GM21717 (cell line): ENCODE measurements around the gene MED12L.

Experiments used
- ATAC-seq: cut with Tn5 transposase; IDR thresholded peaks from one replicate; pipeline ENCODE4 v1.9.1; 2021; ENCODE audit warnings: mild to moderate bottlenecking, moderate library complexity; ENCODE audit not compliant: unreplicated experiment

The MED12L gene

DNA sequence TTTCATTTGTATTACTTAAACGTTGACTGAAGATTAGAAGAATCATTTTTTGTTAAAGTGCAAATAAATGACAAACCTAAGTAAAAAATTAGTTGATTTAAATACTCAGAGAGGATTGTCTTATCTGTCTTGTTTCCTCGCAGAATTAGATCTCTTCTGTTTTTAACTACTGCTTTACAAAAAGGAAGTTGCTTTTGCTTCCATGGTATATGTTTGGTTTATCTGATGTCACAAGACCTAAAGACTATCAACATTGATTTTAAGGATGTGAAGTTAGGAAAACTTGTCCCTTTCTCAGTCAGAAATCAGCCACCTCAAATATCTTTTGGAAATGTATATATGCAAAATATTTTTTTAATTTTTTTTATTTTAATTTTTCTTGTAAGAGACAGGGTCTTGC lies 88.9 kb downstream of the MED12L start:
- ATAC-seq, result no peak

- ATAC-seq, result no peak
Measured at GRCh38 chr3:151175952-151176351, 90.5 kb downstream of the MED12L start.

GRCh38 chr3:151178208-151178845 lies 92.9 kb downstream of the MED12L start:
- no peak for ATAC-seq

GRCh38 chr3:151182349-151183079 lies 97.0 kb downstream of the MED12L start:
- no peak for ATAC-seq

DNA sequence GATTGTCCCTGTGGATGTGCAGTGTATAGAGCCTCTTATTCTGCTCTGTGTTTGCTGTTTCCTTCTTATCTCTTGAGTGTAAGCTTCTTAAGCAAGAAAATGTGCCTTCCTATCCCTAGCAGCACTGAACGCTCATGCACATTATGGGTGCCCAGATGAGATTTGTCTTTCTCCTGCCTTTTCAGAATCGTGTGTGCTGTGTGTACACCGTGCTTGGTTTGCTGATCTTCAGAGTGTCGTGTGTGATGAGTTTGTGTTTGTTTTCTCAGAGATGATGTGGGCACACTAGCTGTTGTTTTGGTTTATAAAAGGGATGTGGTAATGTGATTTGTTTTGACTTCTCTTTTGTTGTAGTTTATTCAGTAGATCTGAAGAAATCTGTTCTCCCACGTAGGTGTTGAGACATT lies 97.8 kb downstream of the MED12L start:
- no peak for ATAC-seq

DNA sequence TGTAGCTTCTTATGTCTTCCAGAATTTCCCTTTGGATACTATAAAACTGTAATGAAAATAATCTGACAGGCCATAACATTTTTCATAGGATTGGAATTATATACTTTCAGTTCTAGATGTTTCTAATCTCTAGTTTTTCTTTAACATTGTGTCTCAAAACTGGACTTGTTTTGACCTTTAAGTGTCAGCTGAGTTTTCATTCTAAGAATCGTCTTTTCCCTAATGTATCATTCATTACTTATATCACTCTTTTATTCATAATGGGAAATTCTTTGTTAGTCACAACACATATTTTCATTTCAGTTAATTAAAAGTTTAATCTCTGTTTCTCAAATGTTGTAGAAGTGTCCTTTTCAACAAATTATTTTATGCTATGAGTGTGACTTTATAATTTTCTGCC lies 105.6 kb downstream of the MED12L start:
- no peak for ATAC-seq

GRCh38 chr3:151192545-151192944 lies 107.1 kb downstream of the MED12L start:
- no peak for ATAC-seq

GRCh38 chr3:151195826-151196225 lies 110.4 kb downstream of the MED12L start:
- ATAC-seq, result no peak

GRCh38 chr3:151196434-151196833 lies 111.0 kb downstream of the MED12L start:
- no peak for ATAC-seq

GRCh38 chr3:151197228-151197627 lies 111.8 kb downstream of the MED12L start:
- ATAC-seq, result no peak

- ATAC-seq, result no peak
Measured at GRCh38 chr3:151197981-151198767, 112.7 kb downstream of the MED12L start.

GRCh38 chr3:151198849-151199248 lies 113.4 kb downstream of the MED12L start:
- ATAC-seq, result no peak

DNA sequence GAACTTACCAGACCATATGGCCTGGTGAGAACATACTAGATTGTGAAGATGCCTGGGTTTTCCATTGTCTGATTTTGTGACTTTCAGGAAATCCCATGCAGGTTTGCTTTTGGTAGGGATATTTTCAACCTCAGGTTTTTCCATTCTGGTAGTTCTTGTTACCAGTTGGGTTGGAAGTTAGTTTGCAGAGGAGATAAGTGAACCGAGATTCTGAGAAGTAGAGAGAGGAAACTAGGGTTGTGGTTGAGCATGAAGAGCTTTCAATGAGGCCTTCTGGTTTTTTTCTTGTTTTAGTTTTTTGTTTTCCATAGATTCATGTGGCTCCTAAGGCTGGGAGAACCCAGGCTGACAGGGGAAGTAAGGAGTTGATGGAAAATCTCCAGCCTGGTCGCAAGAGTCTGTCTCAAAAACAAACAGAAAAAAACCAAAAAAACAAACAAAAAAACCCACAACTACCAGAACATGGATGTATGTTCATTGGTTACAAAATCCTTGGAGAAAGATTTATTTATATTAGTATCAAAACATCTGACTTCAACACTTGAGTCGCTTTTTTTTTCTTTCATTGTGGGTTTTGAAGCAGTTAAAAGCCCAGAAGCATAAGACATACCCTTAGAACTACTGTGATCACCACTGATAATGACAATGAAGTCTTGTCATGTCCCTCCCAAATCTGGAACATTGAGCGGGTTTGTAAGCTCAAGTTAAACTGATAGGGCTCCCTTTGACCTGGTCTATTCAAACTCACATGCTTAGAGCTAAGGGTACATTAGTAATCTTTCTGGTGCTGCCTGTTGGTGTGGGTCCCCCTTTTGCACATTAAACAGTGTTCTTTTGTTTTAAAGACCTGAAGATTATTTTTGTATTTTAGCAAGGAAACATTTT lies 114.3 kb downstream of the MED12L start:
- ATAC-seq, result no peak

GRCh38 chr3:151200586-151200985 lies 115.1 kb downstream of the MED12L start:
- no peak for ATAC-seq

DNA sequence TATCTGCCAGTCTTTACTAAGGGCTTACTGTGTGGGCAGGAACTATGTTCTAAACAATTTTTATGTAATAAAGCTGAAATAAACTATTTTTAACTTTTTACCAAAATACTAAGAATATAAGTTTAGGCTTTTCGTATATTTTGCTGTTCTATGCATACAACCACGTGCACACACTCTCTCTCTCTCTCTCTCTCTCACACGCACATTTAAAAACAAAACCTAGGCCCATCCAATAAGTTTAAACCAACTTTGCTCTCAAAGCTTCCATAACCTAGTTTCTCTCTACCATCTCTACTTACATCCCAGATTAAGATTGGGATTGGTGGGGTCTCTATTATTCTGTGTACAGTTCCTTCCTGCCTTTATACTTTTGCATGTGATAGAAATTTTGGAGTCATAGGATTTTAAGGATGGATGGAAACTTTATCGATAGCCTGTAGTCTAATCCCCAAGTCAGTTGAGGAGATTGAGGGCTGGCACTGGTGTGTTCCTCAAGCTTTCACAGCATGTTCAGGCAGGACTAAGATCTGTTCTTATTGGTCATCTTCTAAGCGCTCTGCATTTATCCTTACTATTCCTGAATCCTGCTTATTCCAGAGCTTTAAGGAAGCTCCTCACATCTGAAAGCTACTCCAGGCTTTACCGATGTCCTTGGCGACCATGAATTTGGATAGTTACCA lies 115.7 kb downstream of the MED12L start:
- no peak for ATAC-seq

GRCh38 chr3:151203051-151203420 lies 117.6 kb downstream of the MED12L start, which contains the start of gene GPR171:
GPR171 (minus strand) TSS chr3:151203216; CDS start chr3:151199386, 3,830 bp downstream.
- peak; percentile 86 for ATAC-seq

DNA sequence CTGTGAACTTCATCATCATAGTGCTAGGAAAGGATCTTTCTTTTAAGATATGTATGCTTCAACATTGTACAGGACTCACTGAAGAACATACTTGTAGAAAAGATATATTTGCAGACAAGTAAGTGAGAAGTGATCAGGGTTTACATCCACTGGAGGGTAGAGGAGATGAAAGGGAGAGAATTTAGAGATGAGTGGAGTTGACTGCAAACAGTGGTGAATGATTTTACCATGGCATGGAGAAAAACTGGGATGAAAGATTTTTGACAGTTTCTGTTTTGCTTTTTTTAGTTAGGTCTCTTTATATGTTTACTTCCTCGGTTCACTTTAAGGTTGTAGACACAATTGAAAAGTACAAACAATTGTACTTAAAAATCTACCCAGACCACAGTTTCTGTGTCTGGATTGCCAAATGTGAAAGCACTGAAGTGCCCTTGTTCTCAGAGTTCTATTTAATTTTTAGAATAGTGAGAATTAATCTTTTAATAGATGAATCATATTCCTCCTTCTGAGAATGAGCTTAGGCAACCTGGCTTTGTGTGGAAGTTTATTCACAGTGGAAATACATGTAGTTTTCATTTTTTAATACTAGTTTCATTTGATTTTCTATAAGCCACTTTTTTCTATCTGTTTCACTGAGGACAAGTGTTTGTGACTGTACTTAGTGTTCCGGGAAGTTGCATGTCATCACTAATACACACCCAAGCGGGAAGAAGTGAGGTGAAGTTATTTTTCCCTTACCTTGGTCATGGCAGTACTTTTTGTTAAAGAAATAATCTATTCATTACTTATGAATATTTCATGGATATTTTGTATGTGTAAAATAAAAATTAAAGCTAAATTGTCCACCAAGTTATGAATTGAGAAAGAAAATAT lies 119.3 kb downstream of the MED12L start:
- ATAC-seq, result no peak

DNA sequence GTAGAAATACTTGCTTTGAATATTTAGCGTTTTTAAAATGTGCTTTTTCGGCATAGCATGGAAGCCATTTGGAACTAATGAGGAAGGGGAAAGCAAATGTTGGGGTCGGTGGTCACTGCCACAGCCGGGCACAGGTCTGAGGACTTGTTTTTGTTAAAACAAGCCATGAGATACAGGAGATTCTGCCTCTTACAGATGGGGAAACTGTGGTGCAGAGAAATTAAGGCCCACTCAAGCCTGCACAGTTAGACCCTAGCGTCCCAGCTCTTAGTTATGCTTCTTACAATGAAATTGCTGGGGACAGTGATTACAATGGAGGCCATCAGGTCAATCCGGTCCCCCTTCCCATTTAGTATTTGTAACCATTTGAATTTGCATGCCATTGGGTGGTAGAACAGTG lies 120.0 kb downstream of the MED12L start:
- no peak for ATAC-seq

DNA sequence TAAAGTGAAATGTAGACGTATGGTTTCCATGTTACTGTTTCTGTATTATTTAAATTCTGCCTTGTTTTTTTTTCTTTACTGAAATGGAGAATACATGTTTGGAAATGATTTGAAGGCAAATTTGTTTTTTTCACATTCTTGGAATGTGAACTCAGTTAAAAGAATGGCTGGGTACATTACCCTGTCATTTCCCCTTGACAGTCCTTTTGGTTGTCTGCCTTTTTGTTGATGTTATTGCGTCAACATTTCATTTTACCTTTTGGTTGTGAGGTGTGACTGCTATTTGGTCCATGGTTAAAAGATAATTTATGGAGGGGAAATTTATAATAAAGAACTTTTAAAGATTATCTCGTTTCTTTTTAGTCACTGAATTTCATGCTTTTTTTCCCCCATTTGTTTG lies 120.7 kb downstream of the MED12L start:
- ATAC-seq, result no peak
